GF-D8 (cell line): ENCODE results near the gene LMX1B.

ENCODE experiments used
- DNase-seq: peaks from one replicate; lab custom pipeline; 2025; lab: John Stamatoyannopoulos, UW

LMX1B gene

DNA sequence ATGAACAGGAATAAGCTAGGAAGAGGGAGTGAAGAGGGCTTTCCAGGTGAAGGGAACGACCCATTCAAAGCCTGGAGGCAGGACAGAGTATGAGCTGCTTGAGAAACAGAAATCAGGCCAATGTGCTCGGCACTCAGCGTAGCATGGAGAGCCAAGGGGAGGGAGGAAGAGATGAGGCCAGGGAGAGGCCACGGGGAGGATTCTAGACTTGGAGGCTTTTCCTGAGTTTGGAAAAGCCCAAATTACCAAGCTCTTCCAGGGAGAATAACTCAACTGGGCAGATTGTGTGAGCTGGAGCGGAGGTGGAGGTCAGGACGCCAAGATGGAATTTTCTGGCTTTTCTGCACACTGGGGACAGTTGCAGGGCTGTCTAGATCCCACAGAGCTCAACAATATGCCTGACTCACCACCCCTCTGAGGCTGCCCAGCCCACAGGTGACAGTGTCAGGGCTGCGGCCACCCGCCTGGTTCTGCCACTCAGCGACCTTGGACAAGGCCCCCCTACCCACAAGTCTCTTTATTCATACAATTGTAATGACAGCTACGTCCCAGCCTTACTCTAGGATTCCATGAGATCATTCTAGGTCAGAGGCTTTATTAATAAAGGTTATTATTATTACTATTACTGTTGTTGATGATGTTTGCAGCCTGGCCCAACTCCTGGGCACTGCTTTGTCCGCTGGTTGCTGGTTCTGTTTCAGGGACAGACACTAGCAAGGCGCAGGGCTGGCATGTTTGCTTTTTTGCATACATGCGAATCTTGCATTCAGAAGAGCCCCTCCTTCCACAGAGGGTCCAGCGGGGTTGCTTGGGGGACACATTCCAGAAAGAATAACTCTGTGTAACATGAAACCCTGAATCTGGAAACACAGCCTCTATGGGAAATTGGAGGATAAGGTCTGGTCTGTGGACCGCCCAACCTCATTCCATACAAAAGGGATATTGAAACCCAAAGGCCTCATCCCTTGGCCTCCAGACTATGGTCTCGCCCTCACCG lies 9.4 kb upstream of the LMX1B start:
- DNase-seq: no peak

DNA sequence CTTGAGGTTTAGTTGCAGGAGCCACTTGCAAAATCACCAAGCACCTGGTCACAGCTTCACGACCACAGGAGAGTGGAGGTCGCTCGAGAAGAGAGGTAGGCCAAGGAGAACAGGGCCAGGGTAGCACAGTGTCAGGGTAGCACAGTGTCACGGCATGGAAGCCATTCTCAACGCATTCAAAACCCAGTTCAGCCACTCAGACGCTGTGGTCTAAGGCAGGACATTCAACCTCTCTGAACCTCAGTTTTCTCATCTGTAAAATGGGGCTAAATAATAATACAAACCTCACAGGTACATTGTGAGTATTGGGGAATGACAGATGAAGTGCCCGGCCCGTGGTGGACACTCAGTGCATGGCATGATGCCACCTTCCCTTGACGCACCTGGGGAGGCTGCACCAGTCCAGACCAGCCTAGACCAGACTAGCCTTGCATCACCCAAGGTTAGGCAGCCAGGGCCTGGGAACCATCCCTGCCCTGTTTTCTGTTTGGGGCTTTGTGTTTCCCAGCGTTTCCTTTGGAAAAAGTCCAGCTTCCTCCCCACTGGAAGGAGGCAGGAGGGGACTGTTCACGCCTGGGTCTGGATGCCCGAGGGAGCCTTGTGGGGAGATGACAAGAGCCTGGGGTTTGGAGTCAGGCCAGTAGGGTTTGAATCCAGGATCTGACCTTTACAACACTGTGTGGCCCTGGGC lies 7.8 kb upstream of the LMX1B start:
- DNase-seq: no peak

GRCh38 chr9:126606483-126606870 lies 7.3 kb upstream of the LMX1B start:
- no peak for DNase-seq

GRCh38 chr9:126607086-126607485 lies 6.6 kb upstream of the LMX1B start:
- no peak for DNase-seq

GRCh38 chr9:126607731-126608130 lies 6.0 kb upstream of the LMX1B start:
- no peak for DNase-seq

DNA sequence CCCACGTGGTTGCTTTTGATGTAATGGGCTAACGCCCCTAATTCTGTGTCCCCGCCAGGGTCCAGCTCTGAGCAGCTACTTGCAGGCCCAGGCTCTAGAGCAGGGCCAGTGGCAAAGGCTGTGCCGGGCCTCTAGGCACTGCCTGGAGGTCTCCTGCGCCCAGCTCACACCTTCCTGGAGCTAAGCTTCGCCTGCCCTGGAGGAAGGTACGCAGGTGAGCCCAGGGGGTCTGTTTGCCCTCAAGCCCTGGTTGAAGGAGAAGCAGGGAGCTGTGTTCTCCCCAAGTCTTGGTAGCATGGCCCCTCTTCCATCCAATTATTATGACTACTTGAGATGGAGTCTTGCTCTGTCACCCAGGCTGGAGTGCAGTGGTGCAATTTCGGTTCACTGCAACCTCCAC lies 5.2 kb upstream of the LMX1B start:
- no peak for DNase-seq

DNA sequence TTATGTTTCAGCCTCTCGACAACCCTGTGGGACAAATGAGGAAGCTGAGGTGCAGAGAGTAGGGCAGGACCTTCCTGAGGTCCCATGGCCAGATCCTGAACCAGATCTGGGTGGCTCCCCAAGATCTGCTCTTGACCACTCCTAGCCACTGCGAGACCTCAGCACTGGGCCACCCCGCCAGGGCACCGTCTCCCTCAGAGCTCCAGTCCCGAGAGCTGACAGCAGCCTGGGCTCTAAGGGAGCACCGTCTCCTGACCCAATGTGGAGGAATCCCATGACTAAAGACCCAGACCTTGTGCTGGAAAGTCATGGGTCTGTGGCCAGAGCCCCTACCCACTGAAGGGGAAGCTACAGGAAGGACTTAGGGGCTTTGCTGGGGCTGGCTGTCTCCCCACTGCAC lies 4.5 kb upstream of the LMX1B start:
- no peak for DNase-seq

DNA sequence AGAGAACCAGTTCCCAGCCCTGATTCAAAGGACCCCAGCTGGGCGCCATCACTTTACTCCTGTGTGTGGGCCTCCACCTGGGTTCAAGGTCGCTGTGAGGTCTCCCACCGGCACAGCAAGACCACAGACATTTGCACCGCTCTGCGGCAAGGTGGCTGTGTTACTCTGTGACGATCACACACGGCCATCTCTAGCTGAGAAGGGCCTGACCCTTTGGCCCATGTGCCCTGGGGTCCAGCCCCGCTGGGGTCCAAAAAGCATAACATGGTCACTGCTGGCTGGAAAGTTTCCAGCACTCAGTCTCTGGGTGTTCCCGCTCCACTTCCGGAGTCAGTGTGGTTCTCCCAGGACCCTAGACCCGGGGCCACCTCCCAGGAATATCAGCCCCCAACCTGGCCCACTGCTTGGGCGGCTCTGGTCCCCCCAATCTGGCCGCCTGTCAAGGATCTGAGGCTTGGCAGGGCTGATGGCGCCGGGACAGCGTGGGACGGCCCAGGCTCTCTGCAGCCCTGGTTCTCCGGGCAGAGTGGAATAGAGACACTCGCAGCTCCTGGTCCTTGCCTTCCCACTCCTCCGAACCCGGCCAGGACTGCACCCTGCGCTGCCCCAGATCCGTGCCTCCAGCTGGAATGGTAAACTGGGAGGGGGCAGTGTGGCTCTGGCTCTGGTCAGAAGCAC lies 3.9 kb upstream of the LMX1B start:
- no peak for DNase-seq

DNA sequence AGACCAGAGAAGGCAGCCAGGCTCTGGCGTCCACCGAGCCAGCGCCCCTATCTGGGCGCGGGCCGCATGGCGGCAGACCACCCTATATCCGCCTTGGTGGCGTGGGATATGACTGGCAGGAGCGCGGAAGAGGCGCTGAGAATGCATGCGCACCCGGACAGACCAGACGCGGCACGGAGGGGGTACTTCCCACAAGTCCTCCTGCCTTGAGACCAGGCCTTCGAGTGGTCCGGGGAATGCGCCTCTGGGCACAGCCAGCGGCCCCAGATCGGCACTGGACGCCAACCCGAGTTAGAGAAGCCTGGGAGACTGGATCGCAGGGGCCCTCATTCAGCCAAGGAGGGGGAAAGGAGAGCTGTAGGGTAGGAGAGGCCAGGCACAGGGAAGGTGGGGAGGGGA lies 2.5 kb upstream of the LMX1B start:
- no peak for DNase-seq

DNA sequence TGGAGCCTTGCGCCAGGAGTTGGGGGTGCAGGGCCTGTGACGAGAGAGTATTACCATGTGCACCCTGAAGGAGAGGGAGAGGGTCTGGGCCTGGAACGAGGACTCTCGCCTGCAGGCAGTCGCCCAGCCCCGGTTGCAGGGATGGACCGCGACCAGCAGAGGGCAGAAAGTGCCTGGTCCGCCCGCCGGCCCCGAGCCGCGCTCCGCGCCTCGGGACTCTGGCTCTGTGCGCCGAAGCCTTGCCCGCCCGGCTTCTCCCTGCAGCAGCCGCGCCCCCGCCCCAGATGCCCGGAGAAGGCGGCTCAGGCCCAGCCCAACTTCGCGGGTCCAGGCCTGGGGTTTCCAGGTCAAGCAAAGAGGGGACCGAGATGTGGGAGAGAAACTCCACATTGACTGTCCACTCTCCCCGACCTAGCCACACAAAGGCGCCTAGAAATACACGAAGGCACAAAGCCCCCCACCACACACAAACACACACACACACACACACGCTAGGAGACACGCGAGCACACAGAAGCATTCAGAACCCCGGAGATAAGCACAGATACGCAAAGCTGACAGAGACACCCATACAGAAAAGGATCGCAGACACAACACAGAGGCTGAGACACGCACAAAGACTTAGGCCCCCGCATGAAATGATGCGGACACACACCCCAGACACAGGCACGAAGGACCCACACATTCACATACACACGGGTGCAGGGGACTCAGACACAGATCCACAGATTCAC lies 2.0 kb upstream of the LMX1B start:
- no peak for DNase-seq

DNA sequence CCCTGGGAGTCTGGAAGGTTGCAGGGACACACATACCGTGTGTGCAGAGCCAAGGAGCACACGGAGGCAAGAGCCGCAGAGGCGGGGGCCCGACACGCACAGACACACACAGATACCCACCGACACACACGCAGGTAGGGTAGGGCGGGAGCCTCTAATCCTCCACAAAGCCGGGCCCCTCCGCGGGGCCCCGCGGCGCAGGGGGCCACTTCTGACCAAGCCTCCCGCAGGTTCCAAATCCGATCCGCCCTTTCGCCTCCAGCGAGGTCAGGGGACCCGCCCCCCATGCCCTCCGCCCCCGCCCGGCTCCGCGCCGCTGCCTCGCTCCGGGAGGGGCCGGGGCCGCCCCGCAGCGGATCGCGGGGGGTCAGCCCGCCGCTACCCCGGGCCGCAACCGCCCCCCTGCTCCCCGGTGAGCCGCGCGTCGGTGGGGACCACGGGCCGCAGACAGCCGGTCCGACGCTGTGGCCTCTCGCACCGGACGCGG lies 1.4 kb upstream of the LMX1B start:
- no peak for DNase-seq

DNA sequence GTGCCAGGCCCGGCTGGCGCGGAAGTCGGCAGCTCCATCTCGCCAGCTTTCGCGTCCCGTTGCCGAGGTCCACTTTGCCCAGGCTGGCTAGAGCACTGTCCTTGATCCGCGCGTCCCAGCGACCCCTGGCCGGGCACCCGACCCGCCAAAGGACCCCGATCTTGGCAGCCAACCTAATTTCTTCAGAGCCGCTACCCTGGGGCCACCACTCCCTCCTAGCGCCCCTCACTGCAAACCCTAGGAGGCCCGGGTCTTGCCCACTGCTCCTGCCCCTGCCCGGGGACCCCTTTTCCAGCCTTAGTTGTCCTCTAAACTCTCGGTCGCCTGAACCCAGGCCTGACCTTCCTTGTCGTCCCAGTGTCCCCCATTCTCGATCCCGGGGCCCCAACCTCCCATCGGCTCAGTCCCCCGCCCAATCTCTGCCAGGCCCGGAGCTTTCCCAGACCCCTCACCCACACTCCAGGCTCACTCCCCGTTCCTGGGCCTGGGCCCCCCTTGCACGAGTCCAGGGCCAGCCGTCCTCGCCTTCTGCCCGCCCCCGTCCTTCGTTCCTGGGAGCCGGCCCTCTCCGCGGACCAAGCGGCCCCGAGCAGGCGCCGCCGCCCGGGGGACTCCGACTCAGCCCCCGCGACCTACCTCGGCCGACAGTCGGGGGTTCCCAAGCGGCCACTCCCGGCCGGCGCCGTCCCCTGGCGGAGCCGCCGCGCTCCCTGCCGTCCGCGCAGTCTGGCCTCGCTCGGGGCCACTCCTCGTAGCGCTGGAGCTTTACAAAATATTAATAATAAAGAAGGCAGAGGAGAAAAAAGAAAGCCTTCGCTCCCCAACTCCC lies 701 bp upstream of the LMX1B start:
- DNase-seq: no peak

DNA sequence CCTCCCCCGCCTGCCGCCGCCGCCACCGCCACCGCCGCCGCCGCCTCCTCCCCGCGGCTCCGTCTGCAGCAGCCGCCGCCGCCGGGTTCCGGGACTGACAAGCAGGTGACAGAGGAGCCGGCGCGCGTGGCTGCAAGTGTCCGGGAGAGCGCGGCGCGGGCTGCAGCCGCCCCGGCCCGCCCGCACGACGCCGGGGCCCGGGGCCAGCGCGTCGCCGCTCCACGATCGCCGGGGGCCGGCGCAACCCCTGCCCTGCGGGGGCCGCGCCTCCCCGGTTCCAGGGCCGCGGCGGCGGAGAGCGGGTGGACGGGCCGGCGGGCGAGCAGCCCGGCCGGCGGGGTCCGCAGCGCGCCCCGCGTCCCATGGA lies 343 bp downstream of the LMX1B start:
- DNase-seq: no peak

- DNase-seq: no peak
Observed at GRCh38 chr9:126614455-126615244, 922 bp downstream of the LMX1B start.

GRCh38 chr9:126615245-126615790 lies 1.6 kb downstream of the LMX1B start:
- DNase-seq: no peak

DNA sequence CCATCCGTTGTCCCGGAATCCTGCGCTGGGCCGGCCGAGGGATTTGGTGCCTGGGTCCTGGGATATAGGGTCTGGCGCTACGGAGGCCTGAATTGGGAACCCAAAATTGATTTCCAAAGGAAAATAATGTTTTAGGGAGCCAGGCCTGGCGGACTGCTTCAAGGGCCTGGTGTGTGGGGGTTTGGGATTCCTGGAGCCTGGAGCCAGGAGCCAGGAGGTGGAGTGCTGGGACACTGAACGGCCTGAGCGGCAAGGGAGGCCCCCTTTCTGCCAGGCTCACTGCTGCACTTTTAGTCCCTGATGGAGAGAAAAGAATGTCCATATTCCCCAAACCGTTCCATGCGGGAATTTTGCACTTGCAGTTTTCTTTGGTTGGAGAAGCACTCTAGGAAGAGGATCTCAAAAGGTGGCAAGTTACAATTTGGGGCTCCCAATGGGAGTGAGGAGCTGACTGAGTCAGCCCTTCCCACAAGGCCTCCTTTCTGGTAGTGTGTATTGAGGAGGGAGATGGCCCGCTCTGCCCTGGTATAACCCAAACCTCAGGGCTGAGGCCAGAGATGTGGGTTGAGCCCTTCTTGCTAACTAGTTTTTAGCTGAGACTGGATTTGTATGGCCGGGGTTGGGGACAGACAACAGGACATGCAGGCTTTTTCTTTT lies 2.2 kb downstream of the LMX1B start:
- no peak for DNase-seq

DNA sequence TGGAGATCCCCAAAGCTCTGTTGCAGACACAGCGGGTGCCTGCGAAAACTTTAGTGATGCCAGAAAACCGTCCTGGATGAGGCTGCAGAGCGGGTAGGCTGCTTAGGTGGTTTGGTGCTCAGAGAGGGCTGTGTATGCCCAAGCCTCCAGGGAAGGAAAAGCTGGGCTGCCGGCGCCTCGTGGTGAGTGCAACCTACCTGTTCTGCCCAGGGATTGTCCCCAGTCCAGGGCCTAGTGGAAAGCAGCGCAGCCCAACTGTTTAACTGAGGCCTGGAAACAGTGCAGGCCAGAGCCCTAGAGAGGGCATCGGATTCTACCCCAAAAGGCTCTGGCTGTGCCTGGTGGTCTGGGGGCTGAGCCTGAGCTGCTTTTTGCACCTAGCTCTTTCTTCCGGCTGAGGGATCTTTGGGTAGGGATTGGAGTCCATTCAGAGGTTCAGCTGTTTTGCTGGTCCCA lies 2.8 kb downstream of the LMX1B start:
- DNase-seq: no peak

GRCh38 chr9:126617003-126617822 lies 3.5 kb downstream of the LMX1B start:
- DNase-seq: no peak

DNA sequence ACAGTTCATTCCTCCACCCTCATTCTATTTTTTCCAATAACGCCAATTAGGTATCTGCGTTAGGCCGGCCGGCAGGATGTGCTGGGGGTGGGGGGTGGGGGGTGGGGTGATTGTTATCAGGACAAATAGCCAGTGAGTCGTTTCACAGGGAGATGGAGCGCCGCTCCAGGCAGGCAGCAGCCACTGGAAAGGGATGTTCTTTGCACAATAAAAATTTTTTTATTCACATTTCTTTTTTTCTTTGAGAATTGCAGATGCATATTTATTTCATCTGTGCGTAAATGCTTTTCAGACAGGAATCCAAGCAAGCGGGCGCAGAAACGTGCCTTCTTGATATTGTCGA lies 4.1 kb downstream of the LMX1B start:
- no peak for DNase-seq
